ELR (cell line): ENCODE measurements around the gene ARID4A.
"Not testable (repeated sequence)": the region's sequence is repeated elsewhere in the genome, so short reads cannot be mapped to it uniquely, and the experiment has no call there.

Source experiments
- DNase-seq: peaks from one replicate; pipeline ENCODE4 v3.0.0-alpha.2; 2015; ENCODE audit warnings: low read depth

ARID4A gene

DNA sequence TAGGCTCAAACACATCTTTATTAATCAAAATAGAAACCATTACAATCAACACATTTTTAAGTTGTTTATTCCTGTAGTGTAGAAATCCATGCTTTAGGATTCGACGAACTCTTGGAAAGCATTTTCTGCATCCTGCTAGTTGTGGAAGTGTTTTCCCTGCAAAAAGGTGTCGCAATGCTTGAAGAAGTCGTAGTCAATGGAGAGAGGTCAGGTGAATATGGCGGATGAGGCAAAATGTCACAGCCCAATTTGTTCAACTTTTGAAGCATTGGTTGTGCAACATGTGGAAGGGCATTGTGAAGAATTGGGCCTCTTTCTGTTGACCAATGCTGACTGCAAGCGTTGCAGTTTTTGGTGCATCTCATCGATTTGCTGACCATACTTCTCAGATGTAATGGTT, 4.2 kb upstream of the ARID4A start:
- no peak for DNase-seq

GRCh38 chr14:58296726-58297125, 1.6 kb upstream of the ARID4A start:
- peak; percentile 58 for DNase-seq

DNA sequence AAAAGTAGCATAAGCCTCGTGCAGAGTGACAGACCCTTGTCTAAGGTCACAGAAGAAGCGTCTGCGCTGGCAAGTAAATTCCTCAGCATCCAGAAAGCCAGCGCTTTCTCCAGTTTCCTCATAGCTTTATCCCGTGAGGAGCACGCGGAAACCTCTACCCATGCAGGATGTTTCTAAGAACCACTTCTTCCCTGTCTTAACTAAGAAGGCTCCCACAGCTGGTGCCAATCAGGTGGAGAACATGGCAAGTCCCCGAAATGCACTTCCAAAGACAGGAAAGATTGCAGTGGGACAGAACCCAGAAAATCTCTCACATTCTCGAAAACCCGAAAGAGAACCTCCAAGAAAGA, 968 bp upstream of the ARID4A start:
- DNase-seq, result peak; percentile 60

GRCh38 chr14:58297762-58298476, 436 bp upstream of the ARID4A start:
- peak; percentile 100 for DNase-seq

GRCh38 chr14:58299401-58300330, 1.3 kb downstream of the ARID4A start:
- DNase-seq, result peak; percentile 39

GRCh38 chr14:58301416-58301815, 3.1 kb downstream of the ARID4A start:
- no peak for DNase-seq

DNA sequence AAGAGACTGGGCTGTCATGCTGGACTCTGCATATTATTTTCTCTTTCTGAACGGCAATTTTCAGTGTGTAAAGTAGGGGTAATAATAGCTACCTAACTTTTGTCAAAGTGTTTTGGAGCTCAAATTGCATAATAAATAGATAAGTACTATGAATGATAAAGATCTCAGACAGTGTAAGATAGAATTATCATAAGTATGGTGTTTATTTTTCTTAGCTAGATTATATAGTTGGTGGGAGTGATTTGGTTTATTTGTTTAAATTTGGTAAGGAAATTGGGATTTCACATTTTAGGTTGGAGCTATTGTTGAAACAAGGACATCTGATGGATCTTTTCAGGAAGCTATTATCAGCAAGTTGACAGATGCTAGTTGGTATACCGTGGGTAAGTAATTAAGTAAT, 7.4 kb downstream of the ARID4A start:
- no peak for DNase-seq

DNA sequence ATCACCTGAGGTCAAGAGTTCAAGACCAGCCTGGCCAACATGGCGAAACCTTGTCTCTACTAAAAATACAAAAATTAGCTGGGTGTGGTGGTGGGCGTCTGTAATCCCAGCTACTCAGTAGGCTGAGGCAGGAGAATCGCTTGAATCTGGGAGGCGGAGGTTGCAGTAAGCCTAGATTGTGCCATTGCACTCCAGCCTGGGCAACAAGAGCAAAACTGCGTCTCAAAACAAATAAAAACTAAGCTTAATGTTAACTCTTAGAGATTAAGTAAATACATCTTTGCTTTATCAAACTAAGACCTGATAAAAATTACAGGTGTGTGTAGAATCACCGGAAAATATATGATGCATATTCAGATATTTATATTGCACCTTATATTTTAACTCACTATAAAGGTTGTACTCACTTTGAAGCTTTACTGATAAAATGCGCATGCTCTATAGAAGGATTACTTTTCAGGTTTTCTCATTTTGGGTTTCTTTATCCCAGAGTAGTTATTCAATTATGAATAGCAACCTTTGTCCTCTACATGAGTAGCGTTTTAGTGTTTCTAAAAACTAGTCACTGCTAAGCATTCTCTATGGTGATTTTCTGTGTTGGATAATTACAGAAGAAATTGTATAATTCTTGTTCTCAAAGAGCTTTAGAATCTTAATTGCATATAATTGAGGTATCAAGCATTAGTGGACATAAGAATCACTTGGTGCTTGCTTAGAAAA, 9.4 kb downstream of the ARID4A start:
- no peak for DNase-seq

GRCh38 chr14:58309086-58309485, 10.7 kb downstream of the ARID4A start:
- no peak for DNase-seq

- no peak for DNase-seq
These were observed 15.3 kb downstream of the ARID4A start for GRCh38 chr14:58313699-58314098.

DNA sequence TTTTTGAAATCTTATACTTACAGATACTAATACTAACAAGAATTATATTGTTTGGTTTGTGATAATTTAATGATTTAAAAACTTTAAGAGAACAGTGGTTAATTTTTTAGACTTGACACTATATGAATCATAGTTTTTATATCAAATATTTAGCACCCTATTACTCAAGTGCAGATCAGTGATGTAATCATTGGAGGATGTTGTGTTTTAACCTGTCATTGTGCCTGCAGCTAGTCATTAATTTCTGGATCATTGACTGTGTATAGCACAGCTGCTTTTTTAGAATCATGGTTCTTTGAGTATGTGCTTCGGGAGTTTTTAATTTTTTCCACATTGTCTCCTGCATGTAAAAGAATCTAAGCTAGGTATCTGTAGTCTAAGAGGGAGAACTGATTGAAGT, 17.3 kb downstream of the ARID4A start:
- DNase-seq, result peak; percentile 29

GRCh38 chr14:58327019-58327418, 28.7 kb downstream of the ARID4A start:
- no peak for DNase-seq

DNA sequence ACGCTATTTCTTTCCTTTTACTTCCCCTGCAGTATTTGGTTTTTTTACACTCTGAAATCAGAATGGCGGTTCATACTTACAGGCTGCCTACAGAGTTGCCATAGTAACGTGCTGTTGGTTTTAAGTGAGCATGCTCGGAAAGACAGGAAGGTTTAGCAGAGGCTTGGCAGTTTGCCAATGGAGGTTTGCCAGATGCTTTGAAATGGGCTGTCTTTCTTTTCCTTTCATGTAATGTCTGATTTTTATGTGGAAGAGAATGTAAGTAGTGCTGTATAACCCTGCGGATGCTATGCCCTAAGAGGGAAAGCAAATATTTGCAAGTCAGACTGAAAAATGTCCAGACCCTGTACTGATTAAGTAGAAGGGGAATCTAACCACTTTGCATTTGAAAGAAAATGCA, 32.8 kb downstream of the ARID4A start:
- DNase-seq, result peak; percentile 90

GRCh38 chr14:58332561-58332960, 34.2 kb downstream of the ARID4A start:
- no peak for DNase-seq

DNA sequence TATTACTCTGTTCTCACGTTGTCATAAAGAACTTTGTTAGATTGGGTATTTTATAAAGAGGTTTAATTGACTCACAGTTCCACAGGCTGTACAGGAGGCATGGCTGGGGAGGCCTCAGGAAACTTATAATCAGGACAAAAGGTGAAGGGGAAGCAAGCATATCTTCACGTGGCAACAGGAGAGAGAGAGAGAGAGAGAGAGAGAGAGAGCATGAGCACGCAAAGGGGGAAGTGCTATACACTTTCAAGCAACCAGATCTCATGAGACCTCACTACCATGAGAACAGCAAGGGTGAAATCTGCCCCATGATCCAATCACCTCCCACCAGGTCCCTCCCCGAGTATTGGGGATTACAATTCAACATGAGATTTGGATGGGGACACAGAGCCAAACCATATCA, 41.3 kb downstream of the ARID4A start:
- not testable (repeated sequence) for DNase-seq

DNA sequence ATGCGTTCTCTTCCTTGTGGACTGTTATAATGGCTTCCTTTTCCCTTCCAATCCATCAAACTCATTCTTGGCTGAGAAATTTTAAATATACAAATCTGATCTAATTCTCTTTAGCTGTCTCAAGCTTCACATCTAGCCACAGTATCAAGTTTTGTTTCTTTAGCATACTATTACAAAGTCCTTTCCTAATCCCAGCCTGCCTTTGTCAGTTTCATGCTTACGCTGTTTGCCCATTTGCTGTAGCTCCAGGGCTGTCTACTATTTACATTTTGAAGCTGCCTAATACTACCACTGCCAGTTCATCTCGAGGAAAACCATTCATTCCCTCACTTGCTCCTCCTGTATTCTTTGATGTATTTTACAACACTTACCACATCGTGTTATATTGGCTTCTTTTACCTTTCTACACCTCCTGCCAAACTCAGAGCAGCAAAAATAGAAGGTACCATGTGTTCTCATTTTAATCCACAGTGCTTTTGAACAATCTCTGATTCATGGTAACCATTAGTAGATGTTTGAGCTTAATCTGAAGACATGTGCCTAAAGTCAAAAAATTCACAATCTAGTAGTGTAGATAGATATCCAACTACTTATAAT, 42.9 kb downstream of the ARID4A start:
- DNase-seq, result no peak

- DNase-seq, result not testable (repeated sequence)
These were observed 45.2 kb downstream of the ARID4A start for GRCh38 chr14:58343535-58343934.

GRCh38 chr14:58353516-58354299, 55.4 kb downstream of the ARID4A start:
- no peak for DNase-seq

- no peak for DNase-seq
These were observed 56.5 kb downstream of the ARID4A start for GRCh38 chr14:58354808-58355207.

DNA sequence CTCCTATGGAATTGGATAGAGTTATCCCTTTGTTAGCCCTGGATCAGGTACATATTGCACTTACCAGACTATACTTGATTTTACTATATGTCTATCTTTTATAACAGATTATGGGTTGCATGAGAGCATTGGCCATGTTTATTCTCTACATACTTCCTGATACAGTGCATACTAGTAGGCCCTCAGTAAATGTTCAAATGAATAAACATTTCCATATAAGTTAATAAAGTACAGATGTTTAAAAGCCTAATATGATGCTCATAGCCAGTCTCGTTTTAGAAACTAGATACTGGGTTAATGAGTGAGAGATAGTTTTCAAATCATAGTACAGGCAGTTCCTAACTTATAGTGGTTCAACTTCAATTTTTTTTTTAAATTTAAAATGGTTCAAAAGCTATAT, 57.9 kb downstream of the ARID4A start:
- DNase-seq, result no peak

GRCh38 chr14:58362272-58362671, 63.9 kb downstream of the ARID4A start:
- not testable (repeated sequence) for DNase-seq
